H1 (cell line): Measurements from ENCODE around the gene MED31. TPM values are rescaled to one million over a fixed set of nuclear protein-coding genes. Genes with fewer than 3 reads are reported as not detected.
A peak's percentile ranks its signal among the peaks of the same experiment; 100 is the strongest.

Experiments used
- CTCF ChIA-PET: fragments of 300-600 bp; sonication (Branson Sonifier 250); formaldehyde crosslinking; loops from one replicate; lab custom pipeline; 2021; ENCODE audit not compliant: partially characterized antibody; lab: Charles Lee
- POLR2A ChIA-PET: fragments of 300-600 bp; sonication (Branson Sonifier 250); formaldehyde crosslinking; loops from one replicate; lab custom pipeline; 2021; ENCODE audit warnings: inconsistent platforms; ENCODE audit not compliant: partially characterized antibody; lab: Charles Lee
- DNase-seq, 2 experiments: peaks; one replicate each; pipeline versions ENCODE4 v3.0.0 to v3.0.0-alpha.2; 2010 to 2022; ENCODE audit warnings: low spot score in 2 of 2, low read depth in 1 of 2, mixed read lengths in 1 of 2
- FAIRE-seq: peaks from 2 replicates; lab custom pipeline; 2011; peaks lifted over from hg19 to GRCh38; lab: Jason Lieb, UNC
- H2AFZ ChIP-seq: 2 replicates; pipeline ENCODE4 v1.8.1; 2012; ENCODE audit warnings: low read length, inconsistent platforms
- H2AK5ac ChIP-seq: 2 replicates; pipeline ENCODE4 v1.6.1; 2013; ENCODE audit warnings: low read depth, low read length
- H2BK120ac ChIP-seq: replicated peaks from 2 replicates; pipeline ENCODE3; 2013; ENCODE audit warnings: low read depth, low read length, inconsistent platforms
- H2BK12ac ChIP-seq: 2 replicates; pipeline ENCODE4 v1.6.1; 2013; ENCODE audit warnings: low read depth, low read length
- H2BK15ac ChIP-seq: 2 replicates; pipeline ENCODE4 v1.6.1; 2013; ENCODE audit warnings: low read length
- H2BK20ac ChIP-seq: 2 replicates; pipeline ENCODE4 v1.6.1; 2013; ENCODE audit warnings: low read length
- H2BK5ac ChIP-seq: 2 replicates; pipeline ENCODE4 v1.6.1; 2013; ENCODE audit warnings: low read depth, low read length
- H3K14ac ChIP-seq: 2 replicates; pipeline ENCODE4 v1.6.1; 2013; ENCODE audit warnings: inconsistent platforms; ENCODE audit not compliant: insufficient read length
- H3K18ac ChIP-seq: 2 replicates; pipeline ENCODE4 v1.6.1; 2013; ENCODE audit warnings: low read length; ENCODE audit errors: extremely low read depth
- H3K23ac ChIP-seq: 2 replicates; pipeline ENCODE4 v1.6.1; 2013; ENCODE audit warnings: inconsistent platforms; ENCODE audit not compliant: insufficient read length
- H3K23me2 ChIP-seq: 2 replicates; pipeline ENCODE4 v1.6.1; 2013; ENCODE audit warnings: low read depth, low read length
- H3K27ac ChIP-seq: 2 replicates; pipeline ENCODE4 v1.6.1; 2011; ENCODE audit warnings: low read depth, low read length, inconsistent platforms
- H3K27me3 ChIP-seq, 4 experiments: replicated peaks in 1 of 4; 1 replicate in 1 of 4; 2 replicates in 3 of 4; pipeline versions ENCODE4 v1.6.1 to v1.8.1; 2011 to 2013; ENCODE audit warnings: low read length in 3 of 4, mild to moderate bottlenecking in 3 of 4, inconsistent platforms in 2 of 4, mixed read lengths in 2 of 4, moderate library complexity in 1 of 4; ENCODE audit not compliant: control insufficient read depth in 3 of 4, insufficient read depth in 3 of 4; ENCODE audit errors: extremely low read depth in 1 of 4
- H3K36me3 ChIP-seq, 4 experiments: 2 replicates each; pipeline versions ENCODE4 v1.6.1 to v1.8.1; 2011 to 2013; ENCODE audit warnings: mild to moderate bottlenecking in 4 of 4, low read length in 3 of 4, moderate library complexity in 2 of 4, control low read depth in 1 of 4, inconsistent platforms in 1 of 4; ENCODE audit not compliant: insufficient read depth in 4 of 4, control insufficient read depth in 2 of 4
- H3K4ac ChIP-seq: replicated peaks from 2 replicates; pipeline ENCODE3; 2013; ENCODE audit warnings: low read length, low read depth, mixed read lengths, inconsistent platforms; ENCODE audit not compliant: insufficient read length
- H3K4me1 ChIP-seq, 4 experiments: replicated peaks in 1 of 4; 1 replicate in 1 of 4; 2 replicates in 3 of 4; pipeline versions ENCODE4 v1.6.1 to v1.8.1; 2011 to 2013; ENCODE audit warnings: low read length in 3 of 4, inconsistent platforms in 2 of 4, mixed read lengths in 1 of 4; ENCODE audit not compliant: insufficient read depth in 4 of 4, control insufficient read depth in 3 of 4
- H3K4me2 ChIP-seq, 2 experiments: 2 replicates each; pipeline versions ENCODE4 v1.6.1 to v1.8.1; 2011 to 2013; ENCODE audit warnings: low read depth in 2 of 2, low read length in 2 of 2, control low read depth in 1 of 2, inconsistent platforms in 1 of 2, mild to moderate bottlenecking in 1 of 2; ENCODE audit not compliant: insufficient read depth in 1 of 2
- H3K4me3 ChIP-seq, 4 experiments: fragments of 200-600, 300-600 bp in 1 of 4; sonication (generic), shearing (Covaris generic), sonication (Bioruptor Twin) in 1 of 4; 2 replicates each; pipeline versions ENCODE4 v1.5.1 to v1.8.1; 2011 to 2016; ENCODE audit warnings: low read length in 4 of 4, low read depth in 3 of 4, control low read depth in 2 of 4, inconsistent platforms in 2 of 4, mild to moderate bottlenecking in 2 of 4, mixed read lengths in 1 of 4, moderate library complexity in 1 of 4; ENCODE audit not compliant: insufficient read depth in 2 of 4; ENCODE audit errors: extremely low read depth in 1 of 4
- H3K56ac ChIP-seq: replicated peaks from 2 replicates; pipeline ENCODE3; 2013; ENCODE audit warnings: low read depth, mild to moderate bottlenecking, mixed read lengths, low read length, inconsistent platforms; ENCODE audit not compliant: insufficient read length
- H3K79me1 ChIP-seq: 2 replicates; pipeline ENCODE4 v1.6.1; 2013; ENCODE audit warnings: low read depth, low read length, control low read depth
- H3K79me2 ChIP-seq, 2 experiments: 2 replicates each; pipeline versions ENCODE4 v1.6.1 to v1.8.1; 2012 to 2013; ENCODE audit warnings: low read length in 2 of 2, mild to moderate bottlenecking in 2 of 2, inconsistent platforms in 1 of 2; ENCODE audit not compliant: insufficient read depth in 2 of 2, control insufficient read depth in 1 of 2
- H3K9ac ChIP-seq, 4 experiments: replicated peaks in 1 of 4; 1 replicate in 1 of 4; 2 replicates in 3 of 4; pipeline versions ENCODE4 v1.6.1 to v1.8.1; 2011 to 2013; ENCODE audit warnings: low read depth in 3 of 4, low read length in 3 of 4, control low read depth in 2 of 4, mild to moderate bottlenecking in 2 of 4, moderate library complexity in 2 of 4, inconsistent platforms in 1 of 4; ENCODE audit errors: extremely low read depth in 1 of 4
- H3K9me3 ChIP-seq, 2 experiments: 2 replicates each; pipeline versions ENCODE4 v1.6.1 to v1.8.1; 2012 to 2013; ENCODE audit warnings: mild to moderate bottlenecking in 2 of 2, moderate library complexity in 2 of 2, control low read depth in 1 of 2, inconsistent platforms in 1 of 2, low read depth in 1 of 2, low read length in 1 of 2, mixed read lengths in 1 of 2; ENCODE audit not compliant: insufficient read depth in 2 of 2
- H4K20me1 ChIP-seq, 2 experiments: replicated peaks in 1 of 2; 2 replicates each; pipeline versions ENCODE3 to v1.8.1; 2011 to 2013; ENCODE audit warnings: inconsistent platforms in 2 of 2, low read length in 2 of 2, mild to moderate bottlenecking in 1 of 2; ENCODE audit not compliant: insufficient read depth in 2 of 2, control insufficient read depth in 1 of 2
- H4K5ac ChIP-seq: 2 replicates; pipeline ENCODE4 v1.6.1; 2013; ENCODE audit warnings: low read length, low read depth, mixed read lengths, inconsistent platforms; ENCODE audit not compliant: insufficient read length
- H4K8ac ChIP-seq: 2 replicates; pipeline ENCODE4 v1.8.0; 2013; ENCODE audit warnings: mild to moderate bottlenecking, moderate library complexity, low read length, inconsistent platforms; ENCODE audit not compliant: insufficient read depth; ENCODE audit errors: extremely low read depth
- H4K91ac ChIP-seq: replicated peaks from 2 replicates; pipeline ENCODE3; 2013; ENCODE audit warnings: low read length, mixed read lengths, inconsistent platforms; ENCODE audit not compliant: insufficient read length
- CBX8 ChIP-seq: fragments of 300-800, 300-1000 bp; sonication (generic); IDR thresholded peaks from 2 replicates; pipeline ENCODE4 v1.7.1; 2016; ENCODE audit warnings: low read depth, low read length, borderline replicate concordance
- CEBPB ChIP-seq: IDR thresholded peaks from 2 replicates; pipeline ENCODE4 v1.6.1; 2012; ENCODE audit warnings: low read depth, low read length
- CHD1 ChIP-seq: IDR thresholded peaks from 2 replicates; pipeline ENCODE4 v1.6.1; 2012; ENCODE audit warnings: low read depth, low read length, improper control_type of control experiment
- EGR1 ChIP-seq: IDR thresholded peaks from 2 replicates; pipeline ENCODE4 v1.6.1; 2011; ENCODE audit warnings: low read depth, low read length, borderline replicate concordance
- FOSL1 ChIP-seq: IDR thresholded peaks from 2 replicates; pipeline ENCODE4 v1.6.1; 2011; ENCODE audit warnings: mild to moderate bottlenecking, low read depth, low read length, moderate library complexity; ENCODE audit not compliant: insufficient read depth
- GABPA ChIP-seq: IDR thresholded peaks from 2 replicates; pipeline ENCODE4 v1.6.1; 2011; ENCODE audit warnings: mild to moderate bottlenecking, low read length, moderate library complexity, borderline replicate concordance; ENCODE audit not compliant: insufficient read depth
- HDAC6 ChIP-seq: IDR thresholded peaks from one replicate; pipeline ENCODE4 v1.7.1; 2012; ENCODE audit warnings: low read depth, mild to moderate bottlenecking, inconsistent platforms, low read length, moderate library complexity
- NRF1 ChIP-seq: IDR thresholded peaks from 2 replicates; pipeline ENCODE4 v1.6.1; 2011; ENCODE audit warnings: mild to moderate bottlenecking, low read depth, low read length, improper control_type of control experiment
- POLR2A ChIP-seq, 2 experiments: IDR thresholded peaks; 1 replicate in 1 of 2; 2 replicates in 1 of 2; pipeline ENCODE4 v1.6.1; 2011; ENCODE audit warnings: low read depth in 2 of 2, low read length in 2 of 2, mild to moderate bottlenecking in 2 of 2; ENCODE audit errors: control extremely low read depth in 1 of 2
- TBP ChIP-seq: IDR thresholded peaks from 2 replicates; pipeline ENCODE4 v1.6.1; 2011; ENCODE audit warnings: low read depth, low read length, improper control_type of control experiment
- WGBS, 2 experiments: shearing (Covaris generic) in 1 of 2; methylation state at CpG; one replicate each; pipeline versions ENCODE4 v1.1.6 to v1.1.7; 2013 to 2015; ENCODE audit warnings: low lambda C conversion rate in 2 of 2, mixed read lengths in 2 of 2, inconsistent platforms in 1 of 2, low coverage in 1 of 2, missing lambda C conversion rate in 1 of 2; ENCODE audit not compliant: insufficient replicate concordance in 2 of 2, insufficient coverage in 1 of 2, insufficient read length in 1 of 2; ENCODE audit errors: extremely low coverage in 1 of 2, missing lambda C conversion rate in 1 of 2; 5-methylcytosine and 5-hydroxymethylcytosine counted together
- polyA plus RNA-seq, 7 experiments: library from polyadenylated mRNA; depleted of rRNA in 3 of 7; stranded (reverse) in 5 of 7; unstranded in 2 of 7; fragments of >200 nt in 5 of 7; fragments of 200-250 nt in 2 of 7; gene quantifications; 1 replicate in 5 of 7; 2 replicates in 1 of 7; 4 replicates in 1 of 7; pipeline versions ENCODE4 v1.2.1 to v1.2.3, GENCODE V29; 2011 to 2013; ENCODE audit warnings: missing spikeins in 2 of 7, mixed read lengths in 2 of 7
- total RNA-seq: library from RNA; stranded (reverse); fragmentation: NEBNext Ultra II Directional; extraction: Animal tissue kit (Norgen Biotek cat#: 25700); gene quantifications from 2 replicates; pipeline ENCODE4 v1.2.1, GENCODE V29; 2021
- TF ChIP-seq, protein P1 (sequence below): IDR thresholded peaks from 2 replicates; pipeline ENCODE4 v1.6.1; 2012; ENCODE audit warnings: inconsistent platforms

Gene MED31
- total and polyA plus RNA-seq, 2 of the 8 experiments (the other 6 are each of a cell fraction or from before 2014, with no cell fraction given) = 4.6 to 12.3 TPM

DNA sequence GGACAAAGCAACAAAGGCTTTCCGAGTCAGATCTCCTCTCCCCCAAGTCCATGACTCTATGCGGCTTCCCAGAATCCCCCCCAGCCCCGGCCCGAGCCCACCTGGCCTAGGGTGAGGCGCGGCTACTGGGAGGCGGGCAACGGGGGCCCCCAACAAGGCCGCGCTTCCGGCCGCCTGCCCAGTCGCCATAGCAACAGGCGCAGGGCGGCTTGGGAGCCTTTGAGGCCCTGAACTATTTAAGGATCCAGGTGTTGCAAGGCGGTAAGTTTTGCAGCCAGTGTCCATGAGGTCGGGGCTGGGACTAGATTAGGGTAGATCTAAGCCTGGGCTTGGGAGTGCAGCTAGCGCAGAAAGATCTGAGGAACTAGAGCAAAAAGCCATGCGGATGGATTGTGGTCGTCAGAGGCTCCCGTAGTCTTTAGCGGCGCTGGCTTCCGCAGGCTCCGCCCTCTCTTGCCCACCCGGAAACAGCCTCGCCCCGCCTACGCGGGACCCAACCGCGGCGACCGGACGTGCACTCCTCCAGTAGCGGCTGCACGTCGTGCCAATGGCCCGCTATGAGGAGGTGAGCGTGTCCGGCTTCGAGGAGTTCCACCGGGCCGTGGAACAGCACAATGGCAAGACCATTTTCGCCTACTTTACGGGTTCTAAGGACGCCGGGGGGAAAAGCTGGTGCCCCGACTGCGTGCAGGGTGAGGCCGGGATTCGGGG lies 10.7 kb downstream of the MED31 start, which contains the start of the genes KIAA0753 and TXNDC17:
Gene KIAA0753, minus strand, starts transcription at position 176 of the 711 bp plus-strand sequence. CDS start 5,608 bp downstream, outside the sequence.
Gene TXNDC17, plus strand, starts transcription at position 525 of the 711 bp plus-strand sequence. Its CDS starts 23 bp downstream, at position 548.
- H2AFZ ChIP-seq = peak within 1 kb of the TSS; percentile 97
- peak within 1 kb of the TSS; percentile 95 for H3K27ac ChIP-seq
- peaks cover 10% of the 10 kb centered on the region for H3K23me2 ChIP-seq
- H4K91ac ChIP-seq = peak within 1 kb of the TSS; percentile 98
- no peaks in the 10 kb centered on the region for H3K27me3 ChIP-seq
- peak within 1 kb of the TSS; percentile 99 for H4K5ac ChIP-seq
- H3K4me3 ChIP-seq = peak within 1 kb of the TSS; percentile 87 to 98 (median 92)
- H3K36me3 ChIP-seq = peaks cover 0 to 31% (median 9%) of the 10 kb centered on the region in 4 experiments; a peak in 5 of 8 replicates
- WGBS, 2 experiments = 1% methylated on average over 50 of the region's 52 CpGs; no CpG with 5 or more reads in 1 of the 2 experiments
- CTCF ChIA-PET = interaction anchor here (1.0 to 1.3 kb wide), 4 partner anchors 8 to 203 kb away, joined by 3 to 4 read pairs (median 3); partner anchors contain the start of genes C17orf100 and MED31
- H3K9ac ChIP-seq = peak within 1 kb of the TSS; percentile 79 to 86 (median 86)
- peaks cover 0 to 10% (median 2%) of the 10 kb centered on the region in 4 experiments; a peak in 4 of 7 replicates for H3K4me1 ChIP-seq
- H4K8ac ChIP-seq = peak within 1 kb of the TSS; percentile 84
- H2BK12ac ChIP-seq = peak within 1 kb of the TSS; percentile 93; the same call in 1 of the 2 replicates
- H2BK15ac ChIP-seq = no peak within 1 kb of the TSS
- H3K56ac ChIP-seq = peak within 1 kb of the TSS; percentile 92
- H2BK20ac ChIP-seq = peak within 1 kb of the TSS; percentile 95; the same call in 1 of the 2 replicates
- no peak within 1 kb of the TSS for H2AK5ac ChIP-seq
- peak within 1 kb of the TSS; percentile 73 for H3K4ac ChIP-seq
- H3K18ac ChIP-seq = peak within 1 kb of the TSS; percentile 99
- no peaks in the 10 kb centered on the region for H3K9me3 ChIP-seq
- 0 out of 2 replicates have a peak, but pooled peaks cover 4% of the 10 kb centered on the region for H3K79me1 ChIP-seq
- no peak within 1 kb of the TSS for H3K23ac ChIP-seq
- peaks cover 0 to 32% of the 10 kb centered on the region in 2 experiments; a peak in 2 of 4 replicates for H3K79me2 ChIP-seq
- H2BK5ac ChIP-seq = peak within 1 kb of the TSS; percentile 100
- POLR2A ChIA-PET = interaction anchor here (0.7 to 2.5 kb wide), 6 partner anchors 10 to 205 kb away, joined by 3 to 11 read pairs (median 3); partner anchors contain the start of genes C17orf100 and MED31
- peak within 1 kb of the TSS; percentile 11 for H3K14ac ChIP-seq
- H2BK120ac ChIP-seq = peak within 1 kb of the TSS; percentile 93
- DNase-seq (peak; percentile 70 to 92), FAIRE-seq (no peak)
- H4K20me1 ChIP-seq = peaks cover 0 to 12% of the 10 kb centered on the region in 2 experiments
- peak within 1 kb of the TSS; percentile 77 to 98 for H3K4me2 ChIP-seq
- TF ChIP-seq TBP (peak; percentile 71), HDAC6 (no peak), FOSL1 (no peak), EGR1 (peak; percentile 55; the same call in 1 of the 2 replicates), CBX8 (no peak), NRF1 (no peak), GABPA (0 out of 2 replicates have a peak, but pooled peaks have one; percentile 12), CEBPB (no peak), CHD1 (no peak), POLR2A (IDR thresholded peaks at IDR 0.05; ENCODE audit: control extremely low read depth in 1 of 2, low read depth in 2 of 2, low read length in 2 of 2) (peak in 1 of 2 experiments; percentile 95; a peak in 2 of 3 replicates)
- TF ChIP-seq, protein P1, sequence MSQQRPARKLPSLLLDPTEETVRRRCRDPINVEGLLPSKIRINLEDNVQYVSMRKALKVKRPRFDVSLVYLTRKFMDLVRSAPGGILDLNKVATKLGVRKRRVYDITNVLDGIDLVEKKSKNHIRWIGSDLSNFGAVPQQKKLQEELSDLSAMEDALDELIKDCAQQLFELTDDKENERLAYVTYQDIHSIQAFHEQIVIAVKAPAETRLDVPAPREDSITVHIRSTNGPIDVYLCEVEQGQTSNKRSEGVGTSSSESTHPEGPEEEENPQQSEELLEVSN = peak; percentile 8; the same call in 1 of the 2 replicates
